Measurements from ENCODE around the gene ASPG. TPM values are rescaled to one million over a fixed set of nuclear protein-coding genes. Genes with fewer than 3 reads are reported as not detected.
A peak's percentile ranks its signal among the peaks of the same experiment; 100 is the strongest.

ASPG gene
- total RNA-seq, 2 experiments from 2014 or later, result not detected

DNA sequence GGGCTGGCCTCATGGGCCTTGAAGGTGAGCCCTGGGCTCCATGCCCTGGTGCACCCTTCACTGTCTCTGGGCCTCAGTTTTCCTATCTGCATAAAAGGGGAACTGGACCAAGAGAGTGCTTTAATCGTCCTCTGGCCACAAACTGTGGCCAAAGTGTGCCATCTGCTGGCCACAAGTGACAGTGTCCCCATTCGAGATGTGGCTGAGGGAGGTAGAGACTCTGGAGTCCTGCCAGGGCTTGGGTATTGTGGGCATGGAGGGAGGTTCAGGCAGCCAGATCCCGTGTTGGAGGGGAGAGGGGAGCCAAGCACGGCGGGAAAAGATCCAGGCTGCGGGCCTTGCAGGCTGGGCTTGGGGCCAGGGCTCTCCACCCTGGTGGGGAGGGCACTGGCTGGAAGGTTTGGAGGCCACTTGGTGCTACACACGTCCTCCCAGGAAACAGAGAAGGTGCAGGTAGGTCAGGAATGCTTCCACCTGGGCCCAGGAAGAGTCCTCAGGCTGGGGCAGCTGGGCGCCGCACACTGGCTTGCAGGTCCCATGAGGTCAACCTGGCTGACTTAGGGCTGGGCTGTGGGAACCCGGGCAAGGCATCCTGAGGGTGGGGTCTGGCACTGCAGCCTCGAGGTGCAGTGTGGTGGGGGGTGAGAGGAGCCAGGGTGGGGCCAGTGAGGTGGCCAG is 45.6 kb downstream of the ASPG start:
- peaks cover 10% of the 10 kb centered on the region for H3K9me3 Mint-ChIP-seq (ENCODE audit: low read depth)
- CTCF ChIA-PET, result interaction anchor here (1.3 to 1.6 kb wide), 2 partner anchors 10 to 53 kb away, joined by 5 to 8 read pairs; no protein-coding TSS in a partner anchor
- DNase-seq, result no peak
- peak; percentile 16 for ATAC-seq
- H3K27ac Mint-ChIP-seq, result no peak overlapping the region
- no peak overlapping the region for H3K4me3 Mint-ChIP-seq
- H3K27me3 Mint-ChIP-seq, result peaks cover 34% of the 10 kb centered on the region
- H3K36me3 Mint-ChIP-seq, result no peaks in the 10 kb centered on the region
- H3K4me1 Mint-ChIP-seq, result no peaks in the 10 kb centered on the region

DNA sequence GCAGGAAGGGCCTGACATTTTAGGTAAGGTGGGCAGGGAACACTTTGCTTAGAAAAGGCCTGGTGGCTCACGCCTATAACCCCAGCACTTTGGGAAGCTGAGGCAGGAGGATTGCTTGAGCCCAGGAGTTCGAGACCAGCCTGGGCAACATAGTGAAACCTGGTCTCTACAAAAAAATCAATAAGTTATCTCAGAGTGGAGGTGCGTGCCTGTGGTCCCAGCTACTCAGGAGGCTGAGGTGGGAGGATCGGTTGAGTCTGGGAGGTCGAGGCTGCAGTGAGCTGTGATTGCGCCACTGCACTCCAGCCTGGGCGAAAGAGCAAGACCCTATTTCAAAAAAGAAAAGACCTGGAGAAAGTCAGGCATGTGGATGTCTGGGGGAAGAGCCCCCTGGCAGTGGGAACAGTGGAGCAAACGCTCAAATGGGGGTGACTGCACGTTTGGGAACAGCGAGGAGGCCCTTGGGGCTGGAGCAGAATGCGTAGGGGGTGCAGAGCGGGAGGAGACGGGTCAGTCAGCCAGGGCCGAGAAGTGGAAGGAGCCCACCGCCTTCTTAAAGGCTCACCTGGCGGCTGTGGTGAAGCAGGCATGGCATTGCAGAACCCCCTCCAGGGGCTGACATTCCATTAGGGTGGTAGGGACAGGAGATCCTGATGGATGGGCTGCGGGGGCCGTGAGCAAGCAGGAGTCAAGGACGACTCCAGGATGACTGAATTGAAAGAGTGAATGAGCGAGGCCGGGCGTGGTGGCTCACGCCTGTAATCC is 46.6 kb downstream of the ASPG start:
- Mint-ChIP-seq H3K27ac (no peak overlapping the region), H3K9me3 (ENCODE audit: low read depth) (peaks cover 7% of the 10 kb centered on the region), H3K27me3 (peaks cover 36% of the 10 kb centered on the region), H3K36me3 (no peaks in the 10 kb centered on the region), H3K4me3 (no peak overlapping the region), H3K4me1 (peaks cover 5% of the 10 kb centered on the region)
- DNase-seq, result no peak
- CTCF ChIA-PET, result interaction anchor here (1.3 kb wide), 1 partner anchor 54 kb away, joined by 5 read pairs; no protein-coding TSS in a partner anchor
- no peak for ATAC-seq

DNA sequence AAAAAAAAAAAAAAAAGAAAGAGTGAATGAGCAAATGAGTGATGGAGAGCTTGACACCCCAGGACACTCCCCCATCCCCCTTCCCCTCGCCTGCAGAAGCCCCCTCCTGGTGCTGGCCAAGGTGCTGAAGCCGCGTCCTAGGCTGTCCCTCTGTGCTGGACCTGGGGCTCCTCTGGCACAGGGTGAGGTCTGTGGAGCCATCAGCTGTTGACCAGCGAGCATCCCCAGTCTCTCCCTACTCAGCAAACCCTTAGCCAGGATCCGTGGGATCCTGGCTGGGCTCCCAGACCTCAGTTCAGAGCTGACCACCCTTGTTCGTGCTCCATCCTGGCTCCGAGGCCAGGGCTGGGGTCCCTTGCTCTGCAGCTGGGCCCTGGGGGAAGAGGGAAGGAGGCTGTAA is 47.5 kb downstream of the ASPG start:
- Mint-ChIP-seq H3K9me3 (ENCODE audit: low read depth) (peaks cover 7% of the 10 kb centered on the region), H3K4me1 (peaks cover 5% of the 10 kb centered on the region), H3K27me3 (peaks cover 39% of the 10 kb centered on the region), H3K36me3 (no peaks in the 10 kb centered on the region), H3K4me3 (no peak overlapping the region), H3K27ac (no peak overlapping the region)
- DNase-seq, result no peak
- no peak for ATAC-seq
- CTCF ChIA-PET, result no interaction called here

DNA sequence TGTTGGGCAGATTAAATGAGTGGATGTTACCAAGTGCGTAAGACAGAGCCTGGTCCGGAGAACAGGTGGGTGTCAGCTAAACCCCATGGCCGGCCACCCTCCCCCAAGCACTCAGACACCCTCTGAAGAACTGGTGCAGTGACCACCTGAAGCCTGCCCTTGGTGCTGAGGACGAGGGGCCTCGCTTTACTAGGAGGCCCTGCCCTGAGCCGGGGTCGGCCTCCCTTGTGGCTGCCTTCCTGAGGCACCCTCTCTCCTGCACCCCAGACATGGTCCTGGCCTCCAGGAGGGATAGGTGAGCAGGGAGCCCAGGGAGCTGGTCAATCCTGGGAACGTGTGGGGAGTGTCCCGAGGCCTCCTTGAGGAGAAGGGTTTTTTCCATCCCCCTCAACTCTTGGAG is 48.0 kb downstream of the ASPG start:
- Mint-ChIP-seq H3K4me1 (peaks cover 5% of the 10 kb centered on the region), H3K4me3 (no peak overlapping the region), H3K9me3 (ENCODE audit: low read depth) (peaks cover 7% of the 10 kb centered on the region), H3K36me3 (no peaks in the 10 kb centered on the region), H3K27me3 (peaks cover 39% of the 10 kb centered on the region), H3K27ac (no peak overlapping the region)
- ATAC-seq, result no peak
- CTCF ChIA-PET, result no interaction called here
- DNase-seq, result no peak

DNA sequence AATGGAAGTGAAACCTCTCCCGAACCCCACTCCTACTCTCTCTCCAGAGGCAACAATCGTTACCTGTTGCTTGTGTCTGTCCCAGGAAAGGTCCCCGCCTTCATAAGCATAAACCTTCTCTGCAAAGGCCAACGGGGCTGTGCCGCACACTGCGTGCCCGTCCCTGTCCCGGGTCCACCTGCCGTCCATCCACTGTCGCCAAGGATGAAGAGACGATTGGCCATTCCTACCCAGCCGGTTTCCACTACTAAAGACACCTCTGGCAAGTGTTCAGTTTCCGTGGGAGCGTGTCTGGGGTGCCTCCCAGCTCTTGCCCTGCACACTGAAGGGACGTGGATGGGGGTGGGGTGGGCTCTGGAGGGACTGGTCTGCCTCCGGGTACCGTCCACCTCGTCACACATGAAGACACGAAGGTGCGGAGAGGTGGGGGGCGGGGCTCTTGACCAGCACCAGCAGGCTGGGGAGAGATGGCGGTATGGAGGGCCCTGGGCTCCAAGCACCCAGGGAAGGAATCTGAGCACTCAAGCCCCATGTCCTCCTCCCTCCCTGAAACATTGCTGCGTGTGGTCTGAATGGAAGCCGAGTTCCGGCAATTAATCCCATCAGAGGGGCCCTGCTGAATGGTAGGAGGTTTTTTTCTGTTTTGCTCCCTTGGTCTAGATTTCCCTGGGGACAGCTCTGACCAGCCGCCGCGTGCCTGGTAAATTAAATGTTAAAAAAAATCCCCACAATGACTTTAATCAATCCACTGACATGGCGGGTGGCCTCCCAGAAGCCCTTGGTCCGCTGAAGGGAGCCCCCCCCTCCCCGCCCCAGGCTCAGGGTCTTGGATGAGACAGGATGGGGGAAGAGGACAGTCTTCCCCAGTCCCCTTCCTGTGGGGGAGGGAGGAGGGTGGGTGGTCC is 48.8 kb downstream of the ASPG start:
- Mint-ChIP-seq H3K27ac (no peak overlapping the region), H3K4me3 (no peak overlapping the region), H3K36me3 (no peaks in the 10 kb centered on the region), H3K4me1 (peaks cover 5% of the 10 kb centered on the region), H3K27me3 (peaks cover 41% of the 10 kb centered on the region), H3K9me3 (ENCODE audit: low read depth) (peaks cover 5% of the 10 kb centered on the region)
- DNase-seq (no peak), ATAC-seq (no peak)
- CTCF ChIA-PET, result no interaction called here

DNA sequence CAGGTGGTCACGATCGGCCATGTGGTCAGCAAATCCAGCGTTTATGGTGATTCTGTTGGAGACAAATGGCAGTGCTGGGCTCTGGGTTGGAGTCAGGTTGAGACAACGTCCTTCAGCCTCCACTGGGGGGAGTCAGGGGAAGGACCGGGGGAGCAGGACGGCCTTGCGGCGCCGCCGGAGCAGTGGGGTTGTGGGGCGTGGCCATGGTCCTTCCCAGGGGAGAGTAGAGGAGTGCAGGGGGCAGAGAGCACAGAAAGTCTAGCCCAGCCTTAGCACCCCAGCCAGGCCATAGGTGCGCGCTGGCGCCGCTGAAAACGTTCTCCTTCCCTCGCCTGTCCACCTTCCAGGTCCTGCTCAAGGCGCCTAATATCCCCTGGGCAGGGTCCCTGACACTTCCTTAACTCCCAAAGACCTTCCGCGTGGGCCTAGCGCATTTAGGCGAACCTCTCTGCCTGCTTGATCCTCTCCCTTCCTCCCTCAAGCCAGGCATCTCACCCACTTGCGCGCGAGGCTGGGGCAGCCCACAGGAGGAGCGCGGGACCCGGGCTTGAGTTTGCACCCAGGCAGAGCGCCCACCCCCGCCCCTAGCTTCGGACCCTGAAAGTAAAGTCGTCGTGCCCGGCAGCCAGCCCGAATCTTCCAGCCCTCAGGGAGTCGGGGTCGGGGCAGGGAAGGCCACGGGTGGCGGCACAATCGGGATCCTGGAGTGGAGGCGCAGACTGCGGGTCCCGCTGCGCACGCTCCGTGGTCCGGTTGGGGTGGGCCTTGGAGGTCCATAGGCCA is 49.8 kb downstream of the ASPG start:
- DNase-seq, result no peak
- Mint-ChIP-seq H3K27me3 (peaks cover 47% of the 10 kb centered on the region), H3K4me3 (no peak overlapping the region), H3K36me3 (no peaks in the 10 kb centered on the region), H3K9me3 (ENCODE audit: low read depth) (no peaks in the 10 kb centered on the region), H3K27ac (no peak overlapping the region), H3K4me1 (peaks cover 5% of the 10 kb centered on the region)
- CTCF ChIA-PET, result no interaction called here
- ATAC-seq, result no peak

DNA sequence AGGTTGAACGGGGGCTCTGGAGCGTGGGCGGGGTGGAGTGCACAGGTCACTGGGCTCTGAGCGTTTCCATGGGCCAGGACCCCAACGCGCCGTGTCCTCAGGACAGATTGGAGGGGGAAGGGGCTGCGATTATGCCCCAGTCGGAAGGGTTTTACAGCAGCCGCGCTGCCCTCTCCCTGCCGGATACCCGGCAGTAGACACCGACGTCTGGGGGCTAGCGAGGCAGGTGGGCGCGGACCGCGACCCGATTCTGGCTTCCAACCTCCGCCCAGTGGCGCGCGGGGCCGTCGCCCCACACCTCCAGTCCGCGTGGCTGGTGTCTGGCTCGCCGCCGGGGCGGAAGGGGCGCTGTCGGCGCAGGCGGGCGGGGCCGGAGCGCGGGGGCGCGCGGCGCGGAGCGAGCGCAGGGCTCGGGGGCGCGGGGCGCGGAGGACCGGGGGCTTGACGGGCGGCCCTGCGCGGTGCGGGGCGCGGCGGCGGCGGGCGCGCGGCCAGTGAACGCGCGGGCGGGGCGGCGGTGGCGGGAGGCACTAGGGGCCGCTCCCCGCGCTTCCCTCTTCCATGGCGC is 50.5 kb downstream of the ASPG start:
- ATAC-seq (no peak), DNase-seq (no peak)
- no peaks in the 10 kb centered on the region for H3K36me3 Mint-ChIP-seq
- CTCF ChIA-PET, result no interaction called here
- no peak overlapping the region for H3K4me3 Mint-ChIP-seq
- peaks cover 47% of the 10 kb centered on the region for H3K27me3 Mint-ChIP-seq
- H3K4me1 Mint-ChIP-seq, result peaks cover 5% of the 10 kb centered on the region
- no peak overlapping the region for H3K27ac Mint-ChIP-seq
- H3K9me3 Mint-ChIP-seq (ENCODE audit: low read depth), result no peaks in the 10 kb centered on the region

DNA sequence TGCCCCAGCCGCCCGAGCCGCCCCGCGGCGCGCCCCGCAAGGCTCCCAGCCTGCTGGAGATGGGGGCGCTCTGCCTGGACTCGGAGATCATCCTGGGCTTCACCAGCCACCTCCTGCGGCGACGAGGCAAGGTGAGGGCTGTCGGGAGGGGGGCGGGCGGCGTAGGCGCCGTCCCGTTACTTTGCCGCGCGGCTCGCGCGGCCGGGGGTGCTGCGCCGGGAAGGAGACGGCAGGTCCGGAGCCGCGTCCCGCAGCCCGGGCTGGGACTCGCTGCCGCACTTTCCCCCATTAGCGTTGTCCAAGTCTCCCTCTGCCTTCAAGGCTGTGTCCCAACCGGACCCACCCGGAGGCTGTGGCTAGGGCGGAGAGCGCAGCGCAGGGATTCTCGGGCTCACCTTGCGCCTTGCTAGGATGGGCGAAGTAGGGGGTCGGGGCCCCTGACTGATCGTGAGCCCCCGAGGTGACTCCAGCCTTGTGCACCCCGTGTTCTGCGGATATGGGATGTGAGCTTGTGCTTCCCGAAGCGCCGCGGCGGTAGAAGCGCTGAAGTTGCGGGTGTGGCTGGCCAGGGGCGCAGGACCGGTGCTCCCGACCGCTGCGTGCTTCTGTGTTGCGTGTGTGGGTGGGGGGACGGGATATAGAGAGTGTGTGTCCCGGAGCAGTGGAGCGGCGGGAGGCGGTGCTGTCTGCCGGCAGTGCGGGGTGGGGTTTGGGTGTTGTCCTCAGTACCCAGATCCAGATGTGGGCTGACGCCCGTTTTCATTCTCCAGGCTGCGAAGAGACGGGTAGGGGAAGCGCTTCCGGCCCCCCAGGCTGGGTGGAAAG is 51.2 kb downstream of the ASPG start:
- no peak overlapping the region for H3K27ac Mint-ChIP-seq
- peak overlapping the region; percentile 13 for H3K4me3 Mint-ChIP-seq
- peaks cover 5% of the 10 kb centered on the region for H3K4me1 Mint-ChIP-seq
- peaks cover 47% of the 10 kb centered on the region for H3K27me3 Mint-ChIP-seq
- H3K36me3 Mint-ChIP-seq, result no peaks in the 10 kb centered on the region
- no peak for ATAC-seq
- no peak for DNase-seq
- H3K9me3 Mint-ChIP-seq (ENCODE audit: low read depth), result no peaks in the 10 kb centered on the region
- CTCF ChIA-PET, result interaction anchor here (1.1 kb wide), 1 partner anchor 14 kb away, joined by 3 read pairs; no protein-coding TSS in a partner anchor

DNA sequence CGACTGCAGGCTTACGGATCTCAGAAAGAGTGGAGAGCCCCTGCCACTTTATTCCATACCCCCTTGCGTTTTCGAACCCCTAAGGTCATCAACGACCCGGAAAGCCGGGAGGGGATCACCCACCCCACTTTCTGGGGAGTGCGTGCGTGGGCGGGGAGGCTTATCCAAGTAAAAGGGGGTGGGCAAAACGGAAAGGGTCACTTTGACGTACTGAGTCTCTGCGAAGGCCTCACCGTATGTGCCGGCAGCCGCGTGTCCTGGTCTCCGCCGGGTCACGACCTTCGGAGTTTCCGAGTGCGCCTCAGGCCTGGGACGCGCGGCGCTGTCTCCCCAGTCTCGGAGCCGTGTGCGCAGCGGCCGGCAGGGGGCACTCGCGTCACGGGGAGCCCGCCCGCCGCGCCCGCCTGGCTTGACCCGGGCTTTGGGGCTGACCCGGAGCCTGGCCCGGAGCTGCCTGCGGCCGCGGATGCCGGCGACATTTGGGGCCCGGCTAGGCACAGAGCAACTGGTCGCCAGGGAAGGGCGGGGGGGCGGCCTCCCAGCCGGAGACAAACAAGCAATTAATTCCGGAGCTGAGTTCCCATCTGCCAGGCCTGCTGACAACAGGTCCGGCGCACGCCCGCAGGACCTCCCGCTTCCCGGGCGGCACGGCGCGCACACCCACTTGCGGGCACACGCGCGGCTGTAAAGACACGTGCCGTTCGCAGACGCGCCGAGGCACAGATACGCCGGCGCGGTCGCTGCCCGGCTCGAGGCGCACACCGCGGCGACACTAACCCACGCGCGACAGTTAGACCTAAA is 52.0 kb downstream of the ASPG start:
- peaks cover 40% of the 10 kb centered on the region for H3K27me3 Mint-ChIP-seq
- H3K36me3 Mint-ChIP-seq, result no peaks in the 10 kb centered on the region
- CTCF ChIA-PET, result interaction anchor here (0.7 to 1.1 kb wide), 3 partner anchors 14 to 503 kb away, joined by 3 to 6 read pairs (median 5); no protein-coding TSS in a partner anchor
- peak; percentile 82 for ATAC-seq
- peak; percentile 59 for DNase-seq
- H3K27ac Mint-ChIP-seq, result no peak overlapping the region
- H3K4me1 Mint-ChIP-seq, result peaks cover 5% of the 10 kb centered on the region
- peak overlapping the region; percentile 24 for H3K4me3 Mint-ChIP-seq
- H3K9me3 Mint-ChIP-seq (ENCODE audit: low read depth), result no peaks in the 10 kb centered on the region

DNA sequence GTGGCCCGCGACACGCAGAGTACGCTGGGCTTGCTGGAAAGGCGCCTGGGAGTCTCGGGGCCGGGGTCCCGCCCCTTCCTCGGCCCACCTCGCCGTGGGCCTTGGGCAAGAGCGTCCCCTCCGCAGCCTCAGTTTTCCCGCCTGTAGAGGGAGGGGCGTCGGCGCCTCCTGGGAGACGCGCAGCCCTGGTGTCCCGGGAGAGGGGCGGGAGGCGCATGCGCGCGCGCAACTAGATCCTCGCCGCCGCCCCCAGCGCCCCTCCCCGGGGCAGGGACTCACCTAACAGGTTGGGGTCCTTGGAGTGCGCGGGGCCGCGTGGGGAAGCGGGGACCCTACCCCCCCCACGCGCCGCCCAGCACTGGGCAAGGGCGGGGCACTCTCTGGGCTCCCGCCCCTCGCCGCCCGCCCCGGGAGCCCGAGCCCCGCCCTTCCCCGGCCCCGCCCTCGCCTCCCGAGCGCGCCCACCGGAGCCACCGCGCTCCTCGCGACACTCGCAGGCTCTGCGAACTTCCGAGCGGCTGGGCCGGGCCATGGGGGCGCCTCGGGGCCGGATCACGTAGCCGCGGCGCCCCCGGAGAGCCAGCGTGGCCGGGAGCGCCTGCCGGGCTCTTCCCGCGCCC is 52.7 kb downstream of the ASPG start, which contains the start of gene KIF26A:
Gene KIF26A (plus strand): TSS at position 490 of the 620 bp plus-strand sequence. CDS start 136 bp downstream, outside the sequence.
- H3K9me3 Mint-ChIP-seq (ENCODE audit: low read depth), result no peaks in the 10 kb centered on the region
- H3K27me3 Mint-ChIP-seq, result peaks cover 40% of the 10 kb centered on the region
- H3K4me1 Mint-ChIP-seq, result peaks cover 5% of the 10 kb centered on the region
- H3K4me3 Mint-ChIP-seq, result peak within 1 kb of the TSS; percentile 24
- DNase-seq, result no peak
- no peaks in the 10 kb centered on the region for H3K36me3 Mint-ChIP-seq
- CTCF ChIA-PET, result interaction anchor here (0.7 to 1.1 kb wide), 3 partner anchors 13 to 502 kb away, joined by 3 to 6 read pairs (median 5); no protein-coding TSS in a partner anchor
- H3K27ac Mint-ChIP-seq, result no peak within 1 kb of the TSS
- peak; percentile 31 for ATAC-seq

Data from activated CD8-positive, alpha-beta memory T cell treated with anti-CD3 and anti-CD28 coated beads, Interleukin-2, amount 10 ng/mL, durations not matched to agents 7 days and 5 days (primary cell).